Stimulated activated CD4-positive, alpha-beta T cell treated with anti-CD3 and anti-CD28 coated beads, Interleukin-1b, Interleukin-23, amount 100 ng/mL, for 1 hour (primary cell): ENCODE data around the gene OR7G2.
A peak's percentile ranks its signal among the peaks of the same experiment; 100 is the strongest.

Source experiments
- DNase-seq, 2 donors: peaks; one replicate each; pipeline ENCODE4 v3.0.0-alpha.2; 2020; ENCODE audit warnings: low read depth in 2 of 2

OR7G2 gene

DNA sequence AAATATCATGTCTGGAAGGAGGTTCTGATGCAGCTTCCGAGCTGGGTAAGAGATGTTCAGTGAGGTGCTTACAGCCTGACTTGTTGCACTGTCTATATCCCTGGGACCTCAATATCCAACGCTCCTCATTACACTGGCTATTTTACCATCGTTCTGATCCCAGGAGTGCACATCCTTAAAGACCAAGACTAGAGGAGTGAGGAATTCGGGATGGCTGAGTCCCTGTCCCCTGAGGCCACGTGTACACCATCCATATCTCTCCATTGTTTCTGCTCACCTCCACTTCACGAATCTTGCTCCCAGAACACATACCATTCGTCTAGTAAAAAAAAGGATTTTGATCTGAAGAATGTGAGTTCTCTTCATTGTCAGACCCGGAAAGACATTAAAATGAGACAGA is at the start of gene OR7G2:
Gene OR7G2 (minus strand): TSS at position 101 of the 400 bp plus-strand sequence. CDS start 4,232 bp downstream, outside the sequence.
- DNase-seq = no peak

DNA sequence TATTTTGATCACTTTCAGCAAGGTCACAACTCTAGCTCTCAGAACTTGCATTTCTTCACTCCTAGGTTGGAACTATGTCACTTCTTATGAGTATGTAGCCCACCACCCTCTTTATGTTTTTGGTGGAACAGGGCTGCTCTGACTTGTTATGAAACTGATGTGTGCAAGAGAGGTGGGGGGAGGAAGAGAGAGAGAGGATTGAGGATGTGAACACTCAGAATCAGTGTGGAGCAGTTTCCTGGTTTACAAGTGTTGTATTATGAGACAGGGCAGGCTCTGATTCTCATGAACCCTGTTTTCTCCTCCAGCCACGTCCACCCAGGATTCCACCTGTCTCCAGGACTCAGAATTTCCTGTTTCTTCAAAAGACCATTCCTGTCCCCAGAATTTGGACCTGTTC is 49.0 kb upstream of the OR7G2 start:
- no peak for DNase-seq

DNA sequence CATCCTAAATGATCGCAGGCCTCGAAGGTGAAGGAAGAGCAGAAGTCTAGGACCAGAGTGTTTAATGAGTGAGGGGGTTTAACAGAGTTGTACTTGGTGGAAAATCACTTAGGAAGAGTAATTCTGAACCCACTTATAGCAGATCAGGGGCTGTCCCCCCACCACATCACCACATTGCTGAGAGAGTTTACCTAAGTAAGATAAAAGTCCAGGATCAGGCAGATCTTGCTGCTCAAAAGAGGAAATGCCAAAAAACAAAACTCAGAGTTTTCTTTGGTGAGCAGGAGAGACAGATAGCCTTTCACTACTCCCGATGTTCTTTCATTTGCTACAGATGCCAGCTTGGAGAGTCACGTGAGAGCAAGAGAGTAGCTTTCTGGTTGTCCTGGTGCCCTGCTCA is 48.3 kb upstream of the OR7G2 start:
- no peak for DNase-seq

DNA sequence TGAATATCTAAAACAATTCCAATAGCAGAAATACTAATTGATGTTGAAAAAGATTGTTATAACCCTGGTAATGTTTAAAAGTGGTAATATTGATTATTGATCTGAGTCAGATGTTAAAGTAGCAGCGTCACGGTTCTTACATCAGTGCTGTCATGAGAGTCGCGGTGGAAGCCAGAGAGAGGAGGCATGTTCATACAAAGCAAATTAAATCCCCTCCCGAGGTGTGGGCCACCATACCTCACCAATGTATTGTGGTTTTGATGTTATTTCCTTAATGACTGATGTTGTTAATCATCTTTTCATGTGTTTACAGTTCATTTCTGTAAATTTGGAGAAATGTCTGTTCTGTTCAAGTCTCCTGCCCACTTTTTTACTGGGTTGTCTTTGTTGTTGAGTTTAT is 44.1 kb upstream of the OR7G2 start:
- DNase-seq = no peak

DNA sequence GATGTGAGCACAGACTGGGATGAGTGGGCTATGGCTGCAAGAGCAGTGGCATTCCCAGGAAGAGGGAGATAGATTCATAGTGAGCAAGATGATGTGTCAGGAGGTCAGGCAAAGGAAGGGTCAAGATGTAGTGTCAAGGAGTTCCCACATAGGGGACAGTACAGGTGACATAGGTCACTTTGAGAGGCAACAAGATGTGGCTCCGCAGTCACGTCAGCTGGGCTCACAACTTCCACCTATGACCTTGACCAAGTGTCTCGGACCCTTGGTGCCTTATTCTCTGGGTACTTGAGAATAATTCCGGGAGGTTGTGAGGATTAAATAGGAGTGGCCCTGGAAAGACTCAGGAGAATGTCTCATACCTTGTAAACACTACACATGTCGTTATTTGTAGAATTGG is 43.4 kb upstream of the OR7G2 start:
- DNase-seq = no peak

DNA sequence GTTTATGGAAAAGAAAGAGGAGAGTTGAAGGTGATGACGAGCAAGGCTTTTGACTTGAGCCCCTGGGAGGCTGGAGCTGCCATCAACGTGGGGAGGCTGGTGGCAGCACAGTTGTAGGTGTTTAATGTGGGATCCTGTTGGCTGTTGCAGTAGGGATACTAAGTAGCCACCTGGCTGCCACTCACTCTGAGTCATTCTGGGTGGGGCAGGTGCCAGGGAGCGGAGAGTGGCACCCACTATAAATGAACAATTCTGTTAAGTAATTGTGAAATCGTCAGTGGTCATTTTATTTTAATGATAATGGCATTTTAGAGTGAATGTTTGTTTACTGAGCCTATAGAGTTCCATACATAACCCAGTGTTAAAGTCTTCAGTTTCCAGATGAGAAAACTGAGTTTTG is 42.7 kb upstream of the OR7G2 start:
- DNase-seq = no peak

DNA sequence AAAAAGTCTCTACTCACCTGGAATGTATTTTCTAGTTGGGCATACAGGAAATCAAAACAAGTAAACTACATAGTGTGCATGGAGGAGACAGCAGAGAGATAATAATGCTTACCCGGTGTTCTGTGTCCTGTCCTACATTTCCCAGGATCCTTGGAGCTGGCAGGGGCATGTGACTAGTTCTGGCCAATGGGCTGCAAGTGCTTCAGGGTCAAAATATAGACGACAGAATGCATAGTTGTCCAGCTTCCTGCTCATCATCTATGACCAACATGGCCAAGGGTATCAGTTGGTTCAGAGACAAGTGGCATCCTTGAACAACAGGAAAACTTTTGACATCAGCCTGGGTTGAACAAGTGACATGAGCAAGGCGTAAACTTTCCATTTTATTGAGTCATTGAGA is 41.4 kb upstream of the OR7G2 start:
- no peak for DNase-seq

DNA sequence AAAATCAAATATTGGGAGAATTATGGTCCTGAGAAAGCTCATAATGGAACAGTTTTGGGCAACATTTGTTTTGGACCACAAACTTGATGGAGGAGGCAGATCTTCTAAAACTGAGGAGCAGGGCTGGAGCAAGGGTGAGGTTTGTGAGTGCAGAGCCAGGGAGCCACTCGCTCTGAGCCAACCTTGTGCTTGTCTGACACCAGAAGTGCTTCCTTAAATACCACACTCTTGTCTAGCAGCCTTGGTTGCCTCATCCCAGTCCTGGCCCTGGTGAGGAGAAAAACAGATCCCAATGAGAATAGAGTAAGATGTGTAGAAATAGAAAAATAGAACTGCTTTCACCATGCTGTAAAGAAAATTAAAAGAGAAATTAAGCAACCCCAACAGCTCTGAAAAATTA is 39.6 kb upstream of the OR7G2 start:
- no peak for DNase-seq

DNA sequence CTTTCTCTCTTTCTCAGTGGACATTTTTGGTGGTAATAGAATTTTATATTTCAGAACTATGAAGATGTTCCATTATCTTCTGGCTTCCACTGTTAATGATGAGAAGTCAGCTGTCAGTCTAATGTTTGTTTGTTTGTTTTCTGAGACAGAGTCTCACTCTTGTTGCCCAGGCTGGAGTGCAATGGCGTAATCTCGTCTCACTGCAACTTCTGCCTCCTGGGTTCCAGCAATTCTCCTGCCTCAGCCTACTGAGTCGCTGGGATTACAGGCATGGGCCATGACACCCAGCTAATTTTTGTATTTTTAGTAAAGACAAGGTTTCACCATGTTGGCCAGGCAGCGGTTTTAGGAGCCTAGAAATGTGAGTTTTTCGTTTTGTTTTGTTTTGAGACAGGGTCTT is 37.6 kb upstream of the OR7G2 start:
- DNase-seq = no peak

DNA sequence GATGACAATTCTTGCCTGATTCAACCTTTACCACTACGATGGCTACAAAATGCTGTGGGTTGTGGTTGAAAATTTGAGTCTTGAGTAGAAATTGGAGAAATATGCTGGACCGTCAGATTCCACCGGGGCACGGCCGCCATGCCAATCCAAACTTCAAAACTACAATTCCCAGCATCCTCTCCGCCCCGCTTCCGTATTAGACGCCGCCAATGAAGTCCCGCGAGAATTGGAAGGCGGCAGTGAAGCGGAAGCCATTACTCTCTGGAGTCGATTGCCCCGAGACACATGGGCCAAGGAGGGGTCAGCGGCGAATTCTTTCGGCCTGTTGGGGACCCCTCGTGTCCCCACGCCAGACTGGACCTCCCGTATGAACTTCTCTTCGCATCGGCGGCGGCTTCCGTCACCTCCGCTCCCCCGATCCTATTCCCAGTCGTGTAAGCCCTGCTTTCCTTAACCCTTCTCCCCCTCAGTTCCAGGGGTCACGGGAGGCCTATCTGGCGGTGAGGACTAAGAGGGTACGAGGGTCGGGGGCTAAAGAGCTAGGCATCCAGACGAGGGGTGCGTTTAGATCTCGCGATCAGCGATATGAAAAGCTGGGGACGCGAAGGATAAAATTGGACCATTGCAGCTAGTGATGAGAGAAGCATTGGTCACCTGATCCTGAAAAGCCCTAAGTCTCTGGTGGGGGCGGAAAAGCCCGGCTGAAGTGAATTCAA is 33.0 kb upstream of the OR7G2 start, which contains the start of gene ZNF317:
Gene ZNF317 (plus strand): TSS at position 239 of the 716 bp plus-strand sequence. CDS start 15,620 bp downstream, outside the sequence.
- peak; percentile 67 to 73 for DNase-seq

DNA sequence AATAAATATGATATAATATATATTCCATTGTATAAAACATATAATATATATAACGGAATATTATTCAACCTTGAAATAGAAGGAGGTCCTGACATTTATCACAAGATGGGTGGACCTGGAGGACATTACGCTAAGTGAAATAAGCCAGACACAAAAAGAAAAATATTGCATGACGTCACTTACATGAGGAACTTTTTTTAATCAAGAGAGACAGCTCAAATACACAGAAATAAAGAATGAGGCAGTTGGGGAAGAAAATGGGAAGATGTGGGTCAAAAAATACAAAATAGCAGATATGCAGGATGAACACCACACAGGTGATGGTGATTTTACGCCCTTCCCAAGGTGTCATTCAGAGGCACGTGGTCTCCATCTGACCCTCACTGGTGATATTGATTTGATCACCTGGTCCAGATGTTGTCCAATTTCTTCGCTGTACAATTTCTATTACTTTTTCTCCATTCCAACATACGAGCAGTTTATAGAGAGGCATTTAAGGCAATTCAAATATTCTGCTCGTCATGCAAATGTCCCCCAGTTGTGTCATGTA is 32.4 kb upstream of the OR7G2 start:
- DNase-seq = no peak

DNA sequence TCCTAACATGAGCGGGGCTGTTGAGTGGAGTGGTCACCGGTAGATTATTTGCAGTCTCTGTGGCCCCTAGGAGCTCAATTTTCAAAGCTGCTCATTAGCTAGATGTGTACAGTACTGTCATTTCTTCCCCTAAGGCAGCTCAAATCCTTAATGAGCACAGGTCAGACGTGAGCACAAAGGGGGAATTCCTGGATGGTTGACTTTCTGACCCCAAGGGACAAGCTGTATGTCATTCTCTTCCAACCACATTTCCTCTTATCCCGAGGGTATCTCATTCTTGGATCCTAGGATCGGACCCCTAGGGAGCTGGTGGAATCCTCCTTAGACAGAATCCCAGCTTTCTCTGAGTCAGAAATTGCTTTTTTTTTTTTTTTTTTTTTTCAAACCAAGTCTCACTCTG is 25.1 kb upstream of the OR7G2 start:
- DNase-seq = no peak

DNA sequence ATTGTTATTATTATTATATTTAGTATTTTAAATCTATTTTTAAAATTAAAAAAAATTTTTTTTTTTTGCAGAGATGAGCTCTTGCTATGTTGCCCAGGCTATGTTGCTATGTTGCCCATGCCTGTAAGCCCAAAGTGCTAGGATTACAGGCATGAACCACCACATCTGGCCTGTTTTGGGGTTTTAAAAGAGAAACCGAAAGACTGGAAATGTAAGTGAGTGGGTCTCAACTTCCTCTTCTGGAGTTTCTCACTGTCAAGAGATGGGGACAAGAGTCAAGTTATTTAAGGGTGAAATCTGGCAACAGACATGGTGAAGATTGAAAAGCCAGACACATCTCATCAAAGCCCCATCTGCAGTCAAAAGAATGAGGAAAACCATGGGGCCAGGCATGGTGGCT is 23.7 kb upstream of the OR7G2 start:
- no peak for DNase-seq

DNA sequence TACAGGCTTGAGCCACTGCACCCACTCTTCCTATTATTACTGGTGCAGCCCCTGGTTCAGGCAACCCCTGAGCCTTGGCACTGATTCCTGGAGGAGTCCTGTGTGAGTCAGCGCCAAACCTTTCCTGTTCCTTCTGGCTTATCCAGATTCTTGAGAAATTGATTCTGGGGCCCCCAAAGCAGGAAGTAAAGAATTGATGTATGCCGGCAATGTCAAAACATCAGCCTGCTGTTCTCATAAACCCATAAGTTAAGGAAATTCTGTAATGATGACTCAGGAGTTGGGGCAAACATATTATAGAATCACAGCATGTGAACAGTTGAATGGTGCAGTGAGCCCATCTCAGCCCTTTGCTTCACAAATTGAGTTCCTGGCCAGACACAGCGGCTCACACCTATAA is 20.9 kb upstream of the OR7G2 start:
- DNase-seq = no peak

DNA sequence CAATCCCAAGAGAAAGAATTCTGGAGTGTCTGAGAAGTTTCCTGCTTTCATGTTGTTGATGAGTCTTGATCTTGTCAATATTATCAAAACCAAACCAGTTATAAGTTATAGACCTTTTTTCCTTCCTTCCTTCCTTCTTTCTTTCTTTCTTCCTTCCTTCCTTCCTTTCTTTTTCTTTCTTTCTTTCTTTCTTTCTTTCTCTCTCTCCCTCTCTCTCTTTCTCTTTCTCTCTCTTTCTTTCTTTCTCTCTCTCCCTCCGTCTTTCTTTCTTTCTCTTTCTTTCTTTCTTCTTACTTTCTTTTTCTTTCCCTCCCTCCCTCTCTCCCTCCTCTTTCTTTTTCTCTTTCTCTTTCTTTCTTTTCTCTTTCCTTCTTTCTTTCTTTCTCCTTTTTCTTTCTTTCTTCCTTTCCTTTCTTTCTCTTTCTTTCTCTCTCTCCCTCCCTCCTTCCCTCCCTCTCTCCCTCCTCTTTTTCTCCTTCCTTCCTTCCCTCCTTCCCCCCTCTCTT is 19.7 kb upstream of the OR7G2 start, which contains the start of gene OR7G3:
Gene OR7G3 (minus strand): TSS at position 51 of the 506 bp plus-strand sequence. CDS start 0 bp downstream, at position 51.
- DNase-seq = no peak

DNA sequence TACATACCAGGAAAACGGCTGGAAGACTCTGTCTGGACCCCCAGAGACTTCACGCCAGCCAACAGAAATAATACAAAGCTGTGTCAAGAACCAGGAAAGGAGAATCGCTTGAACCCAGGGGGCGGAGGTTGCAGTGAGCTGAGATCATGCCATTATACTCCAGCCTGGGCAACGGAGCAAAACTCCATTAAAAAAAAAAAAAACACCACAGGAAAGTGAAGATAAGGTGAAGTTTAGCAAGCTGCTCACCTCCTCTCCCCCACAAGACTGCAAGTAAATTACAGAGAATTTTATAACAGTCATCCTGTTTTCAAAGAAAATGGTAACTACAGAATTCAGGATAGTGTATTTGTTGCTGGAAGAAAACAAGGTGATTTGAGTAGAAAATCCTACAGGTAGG is 9.3 kb upstream of the OR7G2 start:
- no peak for DNase-seq

DNA sequence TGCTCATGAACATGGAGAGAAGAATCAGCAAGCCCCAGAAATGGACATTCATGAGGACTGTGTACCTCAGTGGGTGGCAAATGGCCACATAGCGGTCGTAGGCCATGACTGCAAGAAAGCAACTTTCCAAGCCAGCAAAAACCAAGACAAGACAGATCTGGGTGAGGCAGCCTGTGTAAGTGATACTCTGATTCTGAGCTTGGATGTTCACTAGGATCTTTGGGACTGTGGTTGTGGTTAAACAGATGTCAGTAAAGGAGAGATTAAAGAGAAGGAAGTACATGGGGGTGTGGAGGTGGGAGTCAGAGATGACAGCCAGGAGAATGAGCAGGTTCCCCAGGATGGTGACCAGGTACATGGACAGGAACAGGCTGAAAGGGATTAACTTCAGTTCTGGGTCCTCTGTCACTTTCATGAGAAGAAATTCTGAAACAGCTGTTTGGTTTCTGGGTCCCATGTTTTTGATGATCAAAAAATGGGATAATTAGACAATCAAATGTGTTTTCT is 8.1 kb upstream of the OR7G2 start, which contains the start of gene OR7G1:
Gene OR7G1 (minus strand): TSS at position 457 of the 507 bp plus-strand sequence. CDS start 0 bp downstream, at position 457.
- DNase-seq = no peak

DNA sequence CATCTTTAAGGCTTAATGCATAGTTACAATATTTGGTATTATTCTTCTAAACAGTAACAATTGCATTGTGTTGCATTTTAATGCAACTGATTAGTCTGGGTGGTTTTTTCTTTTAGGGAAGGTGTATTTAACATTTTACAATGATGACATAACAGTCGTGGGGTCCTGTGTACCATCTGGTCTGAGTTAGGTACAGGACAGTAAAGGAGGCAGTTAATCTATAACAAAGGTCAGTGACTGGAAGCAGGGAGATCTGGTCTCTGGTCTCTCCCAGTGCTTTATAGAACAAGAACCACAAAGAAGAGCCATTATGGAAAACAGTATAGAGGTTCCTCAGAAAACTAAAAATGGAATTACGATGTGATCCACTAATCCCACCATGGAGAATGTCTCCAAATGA is 2.7 kb upstream of the OR7G2 start:
- DNase-seq = no peak

DNA sequence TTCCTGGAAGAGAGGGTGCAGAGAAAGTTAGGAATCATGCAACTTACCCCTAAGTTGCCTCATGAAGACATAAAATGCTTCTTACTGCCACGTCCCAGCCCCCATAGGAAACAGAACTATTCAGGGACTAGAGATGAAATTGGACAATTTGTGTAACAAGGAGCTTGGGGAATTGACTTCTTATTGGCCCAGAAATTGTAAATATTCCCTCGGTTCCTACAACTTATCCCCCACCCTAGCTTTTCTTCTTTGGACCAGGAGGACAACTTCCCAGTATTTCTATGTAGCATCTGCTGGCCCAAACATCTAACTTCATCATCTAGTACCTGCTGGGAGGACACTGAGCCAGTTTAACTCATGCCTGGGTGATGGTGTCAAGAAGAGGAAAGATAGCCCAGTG is 20.5 kb downstream of the OR7G2 start, which contains the start of gene OR1M1:
Gene OR1M1 (plus strand): TSS at position 301 of the 400 bp plus-strand sequence. CDS start 6,184 bp downstream, outside the sequence.
- no peak for DNase-seq

DNA sequence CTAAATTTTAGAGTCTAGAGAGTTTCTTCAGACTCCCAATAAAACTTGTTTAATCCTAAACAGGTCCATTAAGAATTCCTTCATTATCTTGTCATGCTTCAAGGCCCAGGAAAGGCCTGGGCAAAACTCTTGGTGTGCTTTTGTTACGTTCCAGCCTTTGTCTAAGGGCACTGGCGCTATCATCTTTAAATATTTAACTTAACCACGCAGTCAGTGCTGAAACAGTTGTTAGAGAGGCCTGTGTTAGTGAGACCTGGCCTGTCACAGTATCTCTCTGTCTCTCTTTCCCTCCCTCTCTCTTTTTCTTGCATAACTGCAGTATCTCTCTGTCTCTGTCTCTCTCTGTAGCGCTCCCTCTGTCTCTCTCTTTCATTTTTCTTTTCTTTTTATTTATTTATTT is 28.6 kb downstream of the OR7G2 start:
- no peak for DNase-seq

DNA sequence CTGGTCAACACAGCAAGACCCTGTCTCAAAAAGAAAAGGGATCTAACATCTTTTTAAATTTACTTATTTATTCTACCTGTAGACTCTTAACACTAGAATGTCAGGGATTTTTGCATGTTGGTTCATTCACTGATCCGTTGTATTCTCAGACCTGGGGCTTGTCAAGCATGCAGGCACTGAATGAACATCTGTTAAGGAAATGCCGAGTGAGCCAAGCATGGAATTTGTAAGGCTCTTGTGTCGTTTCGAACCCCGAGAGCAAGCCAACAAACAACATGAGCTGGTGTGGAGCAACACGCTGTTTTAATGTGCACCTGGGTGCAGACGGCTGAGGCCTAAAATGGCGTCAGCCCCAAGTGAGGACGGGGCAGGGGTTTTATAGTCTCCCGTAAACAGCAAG is 30.4 kb downstream of the OR7G2 start:
- DNase-seq = no peak

DNA sequence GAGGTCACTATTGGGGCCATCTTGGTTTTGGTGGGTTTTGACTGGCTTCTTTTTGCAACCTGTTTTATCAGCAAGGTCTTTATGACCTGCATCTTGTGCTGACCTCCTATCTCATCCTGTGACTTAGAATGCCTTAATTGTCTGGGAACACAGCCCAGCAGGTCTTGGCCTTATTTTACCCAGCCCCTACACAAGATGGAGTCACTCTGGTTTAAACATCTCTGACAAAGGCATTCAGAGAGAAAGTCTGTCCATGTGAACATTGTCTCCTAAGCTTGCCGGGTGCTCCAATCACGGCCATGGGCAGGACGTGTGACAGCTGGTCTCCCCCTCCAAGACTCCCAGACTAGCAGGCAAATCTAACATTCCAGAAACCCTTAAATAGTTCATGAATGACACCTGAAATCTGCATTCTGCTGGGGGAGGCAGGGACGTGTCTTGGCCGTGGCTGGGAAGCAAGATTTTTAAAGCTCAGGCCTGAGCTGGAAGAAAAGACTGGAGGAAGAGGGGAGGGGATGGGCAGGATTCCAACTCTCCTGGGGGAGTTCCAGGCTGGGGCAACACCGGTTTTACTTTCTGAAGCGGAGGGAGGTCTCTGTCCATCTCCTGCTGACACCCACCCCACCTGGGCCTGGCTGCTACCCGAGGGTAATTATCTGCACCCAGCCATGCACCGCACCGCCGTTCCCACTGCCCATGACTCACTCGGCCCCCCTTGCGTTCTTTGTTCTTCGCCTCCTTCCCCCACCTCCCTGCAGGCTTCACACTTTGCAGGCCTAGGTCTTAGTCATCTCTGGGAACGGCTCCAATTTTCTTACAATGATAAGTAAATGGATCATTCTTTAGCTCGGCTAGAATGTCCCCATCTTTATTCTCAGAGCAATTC is 32.0 kb downstream of the OR7G2 start:
- no peak for DNase-seq
